ENCODE results near the gene F8.

DNA sequence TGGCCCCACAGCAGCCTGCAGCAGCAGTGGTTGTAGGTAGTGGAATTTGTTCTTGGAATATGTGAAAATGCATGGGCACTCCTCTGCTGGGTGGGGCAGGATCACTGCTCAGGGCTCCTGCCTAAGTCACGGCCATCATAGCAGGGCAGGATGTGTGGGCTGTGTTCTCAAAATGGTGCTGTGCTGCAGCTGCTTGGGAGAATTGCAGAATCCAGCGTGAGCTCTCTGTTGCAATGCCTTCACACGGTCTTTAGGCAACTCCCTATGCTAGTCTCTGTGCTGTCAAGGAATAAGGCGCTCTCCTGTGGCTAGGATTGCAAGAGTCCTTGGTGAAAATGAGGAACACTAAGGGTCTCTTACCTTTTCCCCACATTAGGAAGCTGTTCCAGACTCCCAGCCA is 42.9 kb downstream of the F8 start:
- TF ChIP-seq, protein P1, sequence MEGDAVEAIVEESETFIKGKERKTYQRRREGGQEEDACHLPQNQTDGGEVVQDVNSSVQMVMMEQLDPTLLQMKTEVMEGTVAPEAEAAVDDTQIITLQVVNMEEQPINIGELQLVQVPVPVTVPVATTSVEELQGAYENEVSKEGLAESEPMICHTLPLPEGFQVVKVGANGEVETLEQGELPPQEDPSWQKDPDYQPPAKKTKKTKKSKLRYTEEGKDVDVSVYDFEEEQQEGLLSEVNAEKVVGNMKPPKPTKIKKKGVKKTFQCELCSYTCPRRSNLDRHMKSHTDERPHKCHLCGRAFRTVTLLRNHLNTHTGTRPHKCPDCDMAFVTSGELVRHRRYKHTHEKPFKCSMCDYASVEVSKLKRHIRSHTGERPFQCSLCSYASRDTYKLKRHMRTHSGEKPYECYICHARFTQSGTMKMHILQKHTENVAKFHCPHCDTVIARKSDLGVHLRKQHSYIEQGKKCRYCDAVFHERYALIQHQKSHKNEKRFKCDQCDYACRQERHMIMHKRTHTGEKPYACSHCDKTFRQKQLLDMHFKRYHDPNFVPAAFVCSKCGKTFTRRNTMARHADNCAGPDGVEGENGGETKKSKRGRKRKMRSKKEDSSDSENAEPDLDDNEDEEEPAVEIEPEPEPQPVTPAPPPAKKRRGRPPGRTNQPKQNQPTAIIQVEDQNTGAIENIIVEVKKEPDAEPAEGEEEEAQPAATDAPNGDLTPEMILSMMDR (IDR thresholded peaks at IDR 0.05), result no peak
- TF ChIP-seq POLR2A (IDR thresholded peaks at IDR 0.05), result no peak
